Neural cell (in vitro differentiated cells): Measurements from ENCODE around the gene APPL1.

ENCODE experiments used
- POLR2AphosphoS5 ChIP-seq: IDR thresholded peaks from 2 replicates; pipeline ENCODE4 v1.6.1; 2012
- TAF1 ChIP-seq: IDR thresholded peaks from 2 replicates; pipeline ENCODE4 v1.6.1; 2012; ENCODE audit warnings: low read depth
- TF ChIP-seq, protein P1 (sequence below): fragments of 450-650 bp; IDR thresholded peaks from 2 replicates; pipeline ENCODE4 v1.5.1; 2014; ENCODE audit warnings: antibody characterized with exemption, mild to moderate bottlenecking, moderate library complexity; ENCODE audit not compliant: poor library complexity, severe bottlenecking

DNA sequence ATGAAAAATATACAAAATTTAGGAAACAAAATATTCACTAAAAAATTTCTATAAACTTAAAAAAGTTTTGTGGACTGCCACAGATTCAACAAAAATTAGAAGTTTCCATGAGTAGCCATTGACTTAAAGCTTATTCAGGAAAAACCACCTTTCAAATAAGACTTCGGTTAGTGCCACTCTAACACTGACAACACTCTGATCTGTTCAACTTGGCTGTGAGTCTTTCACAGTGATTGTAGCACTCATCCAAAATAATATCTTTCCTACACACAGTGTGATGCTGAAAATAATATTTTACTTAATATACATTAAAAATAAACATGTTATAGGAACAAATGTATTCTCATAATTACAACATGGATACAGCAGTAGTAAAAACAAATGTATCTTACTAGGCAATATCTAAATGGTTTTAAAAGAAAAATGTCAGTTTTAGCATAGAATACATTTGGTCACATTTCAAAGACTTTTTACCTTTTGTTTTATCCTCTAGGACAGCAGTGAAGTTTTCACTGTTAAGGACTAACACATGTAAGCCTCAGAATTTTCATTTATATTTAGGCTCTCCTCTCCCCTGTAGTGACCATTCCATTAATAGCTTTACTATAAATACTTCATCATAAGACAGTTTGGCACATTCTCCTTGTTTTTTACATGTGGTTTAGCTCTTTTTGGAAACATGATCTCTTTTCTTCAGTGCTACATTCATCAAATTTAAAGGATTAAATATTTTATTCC is 64.8 kb downstream of the APPL1 start, which contains the start of gene ASB14:
- TF ChIP-seq, protein P1, sequence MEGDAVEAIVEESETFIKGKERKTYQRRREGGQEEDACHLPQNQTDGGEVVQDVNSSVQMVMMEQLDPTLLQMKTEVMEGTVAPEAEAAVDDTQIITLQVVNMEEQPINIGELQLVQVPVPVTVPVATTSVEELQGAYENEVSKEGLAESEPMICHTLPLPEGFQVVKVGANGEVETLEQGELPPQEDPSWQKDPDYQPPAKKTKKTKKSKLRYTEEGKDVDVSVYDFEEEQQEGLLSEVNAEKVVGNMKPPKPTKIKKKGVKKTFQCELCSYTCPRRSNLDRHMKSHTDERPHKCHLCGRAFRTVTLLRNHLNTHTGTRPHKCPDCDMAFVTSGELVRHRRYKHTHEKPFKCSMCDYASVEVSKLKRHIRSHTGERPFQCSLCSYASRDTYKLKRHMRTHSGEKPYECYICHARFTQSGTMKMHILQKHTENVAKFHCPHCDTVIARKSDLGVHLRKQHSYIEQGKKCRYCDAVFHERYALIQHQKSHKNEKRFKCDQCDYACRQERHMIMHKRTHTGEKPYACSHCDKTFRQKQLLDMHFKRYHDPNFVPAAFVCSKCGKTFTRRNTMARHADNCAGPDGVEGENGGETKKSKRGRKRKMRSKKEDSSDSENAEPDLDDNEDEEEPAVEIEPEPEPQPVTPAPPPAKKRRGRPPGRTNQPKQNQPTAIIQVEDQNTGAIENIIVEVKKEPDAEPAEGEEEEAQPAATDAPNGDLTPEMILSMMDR: no peak
- TF ChIP-seq POLR2AphosphoS5 (no peak), TAF1 (no peak)
